DMS79 (cell line): Measurements from ENCODE around the gene ROBO1.

ENCODE experiments used
- DNase-seq: peaks from one replicate; lab custom pipeline; 2025; lab: John Stamatoyannopoulos, UW

Gene ROBO1

GRCh38 chr3:79066481-79066880 is 701.3 kb downstream of the ROBO1 start:
- DNase-seq: no peak

DNA sequence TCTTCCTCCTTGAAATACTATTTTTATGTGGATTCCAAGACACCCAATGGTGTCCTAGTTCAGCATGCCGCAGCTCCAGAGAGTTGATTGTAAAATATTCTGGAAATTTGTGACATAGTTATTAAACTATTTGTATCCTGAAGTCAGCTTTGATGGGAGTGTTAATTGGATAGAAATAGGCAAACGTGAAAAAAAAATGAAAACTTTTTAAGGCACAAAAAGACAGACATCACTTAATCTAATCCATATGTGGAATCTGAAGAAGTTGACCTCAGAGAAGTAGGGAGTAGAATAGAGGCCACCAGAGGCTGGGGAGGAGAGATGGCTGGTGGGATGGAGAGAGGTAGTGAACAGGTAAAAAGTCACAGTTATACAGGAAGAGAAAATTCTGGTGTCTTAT is 704.2 kb downstream of the ROBO1 start:
- DNase-seq: no peak

DNA sequence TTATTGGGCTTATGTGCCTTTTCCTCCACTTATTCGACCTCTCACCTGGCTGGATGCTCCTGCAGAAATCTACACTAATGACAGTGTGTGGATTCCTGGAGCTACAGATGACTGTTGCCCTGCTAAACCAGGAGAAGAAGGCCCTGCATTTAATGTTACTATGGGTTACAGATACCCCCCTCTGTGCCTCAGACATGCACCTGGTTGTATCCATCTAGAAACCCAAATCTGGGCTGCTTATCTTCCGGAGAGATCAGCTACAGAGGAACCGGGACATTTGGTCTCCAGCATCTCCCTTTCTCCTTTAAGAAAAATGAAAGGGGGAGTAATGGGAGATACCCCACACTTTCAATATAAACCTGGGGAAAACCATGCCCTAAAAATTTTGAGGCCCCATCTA is 710.0 kb downstream of the ROBO1 start:
- DNase-seq: no peak

DNA sequence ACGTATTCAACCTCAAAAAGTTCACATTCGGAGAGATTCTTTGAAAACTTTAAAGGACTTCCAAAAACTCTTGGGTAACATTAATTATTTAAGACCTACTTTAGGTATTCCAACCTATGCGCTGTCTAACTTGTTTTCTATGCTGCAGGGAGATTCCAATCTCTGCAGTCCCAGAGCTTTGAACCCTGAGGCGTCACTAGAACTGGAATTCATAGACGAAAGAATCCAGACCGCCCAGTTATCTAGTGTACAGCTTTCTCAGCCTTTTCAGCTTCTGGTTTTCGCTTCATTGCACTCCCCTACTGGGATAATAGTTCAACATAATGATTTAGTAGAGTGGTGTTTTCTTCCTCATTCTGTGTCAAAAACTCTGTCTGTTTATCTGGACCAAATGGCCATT is 711.3 kb downstream of the ROBO1 start:
- no peak for DNase-seq

- DNase-seq: no peak
Measured at GRCh38 chr3:79052054-79052681, 715.6 kb downstream of the ROBO1 start.

- DNase-seq: no peak
Measured at GRCh38 chr3:79047581-79047980, 720.2 kb downstream of the ROBO1 start.

DNA sequence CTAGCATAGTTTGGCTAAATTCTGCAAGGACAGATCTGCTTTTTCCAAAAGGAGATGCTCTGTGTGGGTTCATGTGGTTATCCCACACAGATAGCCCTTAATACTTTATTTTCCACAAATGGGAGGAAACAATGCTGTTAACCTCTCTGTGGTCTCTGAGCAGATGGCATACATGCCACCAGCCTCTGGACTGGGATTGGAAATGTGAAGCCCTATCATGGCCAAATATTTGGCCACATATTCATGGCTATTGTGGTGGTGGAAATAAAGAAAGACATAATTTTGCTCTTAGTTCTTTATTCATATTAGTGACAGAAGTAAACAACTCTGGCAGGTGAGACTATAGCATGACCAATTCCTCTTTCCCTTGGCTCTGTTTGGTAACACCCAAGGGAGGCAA is 726.2 kb downstream of the ROBO1 start:
- DNase-seq: no peak

- no peak for DNase-seq
Measured at GRCh38 chr3:79040701-79041100, 727.1 kb downstream of the ROBO1 start.

- DNase-seq: no peak
Measured at GRCh38 chr3:79040091-79040490, 727.7 kb downstream of the ROBO1 start.

- no peak for DNase-seq
Measured at GRCh38 chr3:79039192-79039591, 728.6 kb downstream of the ROBO1 start.

DNA sequence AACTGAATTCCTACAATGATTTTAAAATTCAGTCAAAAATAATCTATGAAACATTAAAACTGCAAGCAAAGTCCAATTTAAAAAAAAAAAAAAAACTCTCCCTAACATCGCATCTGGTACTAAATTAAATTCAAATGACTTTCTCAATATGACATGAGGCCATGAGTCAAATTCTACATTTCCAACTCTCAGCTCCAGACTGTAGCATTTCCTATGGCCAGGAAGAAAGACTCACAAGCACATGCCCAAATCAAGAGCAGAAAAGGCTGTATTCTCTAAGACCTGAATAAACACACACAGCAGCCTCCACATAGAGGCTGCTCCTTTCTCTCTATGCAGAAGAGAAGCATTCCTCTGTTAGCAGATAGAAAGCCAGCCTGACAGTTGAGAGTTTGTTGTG is 729.2 kb downstream of the ROBO1 start:
- DNase-seq: no peak

DNA sequence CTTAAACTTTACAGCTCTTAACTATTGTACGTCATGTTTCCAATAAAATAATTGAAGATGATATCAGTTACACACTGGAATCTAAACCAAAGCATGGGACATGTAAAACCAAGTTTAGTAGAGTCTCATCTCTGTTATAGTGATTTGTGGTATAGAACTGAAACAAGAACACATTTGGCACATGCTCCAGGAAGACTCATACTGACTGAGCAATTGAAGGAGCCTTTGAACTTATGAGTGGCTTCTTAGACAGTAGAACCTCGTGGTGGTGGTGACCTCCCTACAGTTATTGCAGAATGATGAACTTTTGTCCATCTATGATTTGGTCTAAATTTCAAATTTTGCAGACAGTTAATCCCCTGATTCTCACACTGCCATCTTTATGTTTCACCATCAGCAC is 729.7 kb downstream of the ROBO1 start:
- no peak for DNase-seq

- no peak for DNase-seq
Measured at GRCh38 chr3:79032686-79033318, 735.0 kb downstream of the ROBO1 start.

GRCh38 chr3:79030157-79030556 is 737.6 kb downstream of the ROBO1 start:
- DNase-seq: no peak

DNA sequence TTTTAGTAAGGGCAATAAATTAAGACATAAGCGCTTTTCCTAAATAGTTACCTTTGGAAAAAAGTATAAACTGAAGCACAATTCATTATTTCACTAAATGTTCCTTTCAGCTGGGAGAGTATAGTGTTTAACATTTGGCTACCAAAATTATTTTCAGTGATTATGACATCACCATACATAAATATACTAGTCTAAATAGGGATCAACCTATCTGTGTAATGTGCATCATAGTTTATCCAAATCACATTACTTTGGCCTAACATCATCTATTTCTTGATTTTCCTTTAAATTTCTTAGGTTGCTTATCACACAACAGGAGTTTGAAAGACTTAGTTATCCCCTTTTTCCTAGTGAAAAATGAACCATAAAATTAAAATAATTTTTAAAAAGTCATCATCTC is 738.9 kb downstream of the ROBO1 start:
- DNase-seq: no peak

GRCh38 chr3:79027593-79027992 is 740.2 kb downstream of the ROBO1 start:
- DNase-seq: no peak

- DNase-seq: no peak
Measured at GRCh38 chr3:79019924-79020173, 747.9 kb downstream of the ROBO1 start.

DNA sequence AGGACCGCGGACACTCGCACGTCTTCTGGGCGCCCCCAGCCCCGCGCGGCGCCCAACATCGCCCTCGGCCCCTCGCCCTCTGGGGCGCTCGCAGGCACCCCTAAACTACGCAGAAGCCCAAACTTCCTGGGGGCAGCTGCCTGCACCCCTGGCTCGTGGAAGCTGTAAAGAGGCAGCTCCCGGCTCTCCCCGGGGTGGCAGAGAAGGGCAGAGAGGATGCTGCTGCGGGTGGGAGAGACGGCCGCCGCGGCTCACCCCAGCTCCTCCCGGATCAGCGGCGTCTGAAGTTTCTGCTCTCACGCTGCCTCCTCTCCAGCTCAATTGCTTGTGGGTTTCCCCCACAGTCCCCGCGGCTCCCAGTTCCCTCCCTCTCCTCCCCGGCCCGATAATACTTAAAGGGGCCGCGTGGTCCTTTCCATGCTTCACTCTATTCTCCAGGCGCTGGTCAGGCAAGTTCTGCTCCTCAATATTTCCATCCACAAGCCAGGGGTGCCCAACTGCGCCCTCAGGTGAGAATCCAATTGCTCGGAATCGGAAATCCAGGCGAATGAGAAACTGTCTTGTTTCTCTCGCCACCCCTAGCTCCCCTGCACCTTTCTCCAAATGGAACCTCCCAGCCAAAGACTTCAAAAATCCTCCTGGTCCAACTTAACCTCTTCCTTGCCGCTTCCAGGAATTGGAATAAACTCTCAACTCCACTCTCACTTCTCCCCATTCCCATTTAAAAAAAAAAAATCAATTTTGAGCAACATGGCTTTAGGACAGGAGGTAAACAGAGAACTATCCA is 748.5 kb downstream of the ROBO1 start:
- no peak for DNase-seq

GRCh38 chr3:79018671-79019136 is 749.1 kb downstream of the ROBO1 start:
- DNase-seq: no peak

- no peak for DNase-seq
Measured at GRCh38 chr3:79018265-79018664, 749.5 kb downstream of the ROBO1 start.

- no peak for DNase-seq
Measured at GRCh38 chr3:79016587-79017376, 751.0 kb downstream of the ROBO1 start.

GRCh38 chr3:79015854-79016253 is 751.9 kb downstream of the ROBO1 start:
- DNase-seq: no peak

DNA sequence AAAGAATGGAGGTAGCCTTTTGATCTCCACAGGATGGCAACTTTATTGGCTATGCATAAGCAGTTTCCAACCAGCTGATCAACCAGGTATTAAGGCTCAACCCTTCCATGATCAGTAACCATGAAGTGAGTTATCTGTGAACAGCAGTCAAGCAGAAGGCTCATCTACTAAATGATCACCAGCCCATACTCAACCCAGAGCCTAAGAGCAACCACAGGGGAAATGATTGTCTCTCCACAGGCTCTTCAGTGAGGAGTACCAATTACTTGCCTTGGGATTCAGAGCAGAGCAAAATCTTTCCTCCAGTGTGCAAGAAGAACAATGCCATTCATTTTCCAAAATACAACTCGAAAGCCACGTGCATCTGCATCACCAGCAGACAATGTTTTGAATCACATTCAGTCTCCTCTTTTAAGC is 754.8 kb downstream of the ROBO1 start:
- no peak for DNase-seq
